ENCODE results near the gene GLI3.

GLI3 gene

DNA sequence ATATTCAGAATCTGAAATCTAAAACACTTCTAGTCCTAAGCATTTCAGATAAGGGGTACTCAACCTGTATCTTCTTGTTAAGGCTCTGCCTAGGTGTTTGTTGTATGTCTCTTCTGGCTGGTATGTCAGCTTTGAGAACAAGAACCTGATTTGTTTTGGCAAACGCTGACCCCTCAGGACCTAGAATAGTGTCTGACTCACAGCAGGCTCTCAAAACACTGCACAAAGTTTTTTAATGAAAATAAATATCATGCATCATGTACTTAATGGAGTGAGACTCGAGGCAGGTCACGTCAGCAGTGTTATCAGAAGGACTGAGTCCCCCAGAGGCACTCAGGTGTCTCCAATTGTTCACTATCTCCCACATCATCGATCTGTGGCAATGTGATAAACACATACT, 99.1 kb downstream of the GLI3 start:
- no peak for DNase-seq

DNA sequence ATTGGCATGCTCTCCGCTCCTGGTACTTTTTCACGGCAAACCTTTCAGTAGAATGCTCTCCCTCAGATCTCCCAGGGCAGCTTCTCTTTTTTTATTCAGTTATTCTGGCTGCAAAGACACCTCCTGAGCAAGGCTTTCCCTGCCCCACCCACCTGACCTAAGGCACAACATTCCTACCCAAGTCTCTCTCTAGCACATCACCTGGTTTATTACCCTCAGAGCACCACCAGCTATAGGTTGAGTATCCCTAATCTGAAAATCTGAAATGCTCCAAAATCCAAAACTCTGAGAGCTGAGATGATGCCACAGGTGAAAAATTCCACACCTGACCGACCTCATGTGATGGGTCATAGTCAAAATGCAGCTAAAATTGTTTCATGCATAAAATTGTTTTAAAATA, 99.6 kb downstream of the GLI3 start:
- Histone ChIP-seq H2AFZ (ENCODE audit: low read depth, low read length) (no peak overlapping the region), H3K9me3 (ENCODE audit: insufficient read depth, low read length, severe bottlenecking) (no peaks in the 10 kb centered on the region), H3K27ac (ENCODE audit: low read length) (no peak overlapping the region), H3K9ac (ENCODE audit: low read depth, low read length) (no peak overlapping the region), H3K4me2 (ENCODE audit: insufficient read depth, low read length) (no peak overlapping the region), H3K36me3 (ENCODE audit: insufficient read depth, low read length) (peaks cover 13% of the 10 kb centered on the region; the same call in 1 of the 2 replicates), H3K79me2 (ENCODE audit: insufficient read depth, low read length) (peaks cover 3% of the 10 kb centered on the region; the same call in 1 of the 2 replicates), H3K4me3 (ENCODE audit: low read depth in 1 of 2, low read length in 2 of 2) (no peak overlapping the region), H3K27me3 (ENCODE audit: insufficient read depth, low read length, poor library complexity) (no peaks in the 10 kb centered on the region), H3K4me1 (ENCODE audit: insufficient read depth, low read length) (no peaks in the 10 kb centered on the region), H4K20me1 (ENCODE audit: insufficient read depth, low read length) (peaks cover 15% of the 10 kb centered on the region)
- DNase-seq (no peak), ATAC-seq (ENCODE audit: insufficient read depth, low read depth) (no peak)
- TF ChIP-seq, protein P1, sequence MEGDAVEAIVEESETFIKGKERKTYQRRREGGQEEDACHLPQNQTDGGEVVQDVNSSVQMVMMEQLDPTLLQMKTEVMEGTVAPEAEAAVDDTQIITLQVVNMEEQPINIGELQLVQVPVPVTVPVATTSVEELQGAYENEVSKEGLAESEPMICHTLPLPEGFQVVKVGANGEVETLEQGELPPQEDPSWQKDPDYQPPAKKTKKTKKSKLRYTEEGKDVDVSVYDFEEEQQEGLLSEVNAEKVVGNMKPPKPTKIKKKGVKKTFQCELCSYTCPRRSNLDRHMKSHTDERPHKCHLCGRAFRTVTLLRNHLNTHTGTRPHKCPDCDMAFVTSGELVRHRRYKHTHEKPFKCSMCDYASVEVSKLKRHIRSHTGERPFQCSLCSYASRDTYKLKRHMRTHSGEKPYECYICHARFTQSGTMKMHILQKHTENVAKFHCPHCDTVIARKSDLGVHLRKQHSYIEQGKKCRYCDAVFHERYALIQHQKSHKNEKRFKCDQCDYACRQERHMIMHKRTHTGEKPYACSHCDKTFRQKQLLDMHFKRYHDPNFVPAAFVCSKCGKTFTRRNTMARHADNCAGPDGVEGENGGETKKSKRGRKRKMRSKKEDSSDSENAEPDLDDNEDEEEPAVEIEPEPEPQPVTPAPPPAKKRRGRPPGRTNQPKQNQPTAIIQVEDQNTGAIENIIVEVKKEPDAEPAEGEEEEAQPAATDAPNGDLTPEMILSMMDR (IDR thresholded peaks at IDR 0.05; ENCODE audit: borderline replicate concordance, extremely low read depth, low read length, poor library complexity, severe bottlenecking) = no peak
- no peak for TF ChIP-seq EZH2 (IDR thresholded peaks at IDR 0.05; ENCODE audit: borderline replicate concordance, low read depth, low read length, severe bottlenecking)

More for the DNA sequence above, 99.1 kb downstream of the GLI3 start:
- peaks cover 3% of the 10 kb centered on the region; the same call in 1 of the 2 replicates for H3K79me2 ChIP-seq (ENCODE audit: insufficient read depth, low read length)
- TF ChIP-seq, protein P1 (IDR thresholded peaks at IDR 0.05; ENCODE audit: borderline replicate concordance, extremely low read depth, low read length, poor library complexity, severe bottlenecking) = no peak
- no peak for TF ChIP-seq EZH2 (IDR thresholded peaks at IDR 0.05; ENCODE audit: borderline replicate concordance, low read depth, low read length, severe bottlenecking)
- no peak overlapping the region for H3K4me3 ChIP-seq (ENCODE audit: low read depth in 1 of 2, low read length in 2 of 2)
- no peak overlapping the region for H2AFZ ChIP-seq (ENCODE audit: low read depth, low read length)
- H3K4me2 ChIP-seq (ENCODE audit: insufficient read depth, low read length) = no peak overlapping the region
- H3K27me3 ChIP-seq (ENCODE audit: insufficient read depth, low read length, poor library complexity) = no peaks in the 10 kb centered on the region
- no peak overlapping the region for H3K27ac ChIP-seq (ENCODE audit: low read length)
- peaks cover 13% of the 10 kb centered on the region; the same call in 1 of the 2 replicates for H3K36me3 ChIP-seq (ENCODE audit: insufficient read depth, low read length)
- H3K9me3 ChIP-seq (ENCODE audit: insufficient read depth, low read length, severe bottlenecking) = no peaks in the 10 kb centered on the region
- peaks cover 15% of the 10 kb centered on the region for H4K20me1 ChIP-seq (ENCODE audit: insufficient read depth, low read length)
- H3K9ac ChIP-seq (ENCODE audit: low read depth, low read length) = no peak overlapping the region
- H3K4me1 ChIP-seq (ENCODE audit: insufficient read depth, low read length) = no peaks in the 10 kb centered on the region
- ATAC-seq (ENCODE audit: insufficient read depth, low read depth) = no peak

DNA sequence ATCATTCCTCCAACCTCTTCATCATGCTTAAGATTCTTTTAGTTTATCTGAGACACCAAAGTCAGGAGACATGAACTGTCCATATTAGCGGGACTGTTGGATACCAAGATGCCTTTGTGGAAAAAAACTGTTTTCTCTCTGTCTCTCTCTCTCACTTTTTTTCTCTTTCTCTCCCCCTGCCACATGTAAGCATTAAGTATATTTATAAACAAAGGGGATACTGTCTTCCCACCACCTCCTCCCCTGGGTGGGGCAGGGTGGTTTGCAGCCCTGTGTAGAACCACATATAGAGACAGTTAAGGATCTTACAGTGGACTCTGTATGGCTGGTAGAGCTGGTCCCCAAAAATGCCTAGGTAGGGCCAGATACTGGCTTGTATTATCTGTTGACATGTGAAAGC, 101.3 kb downstream of the GLI3 start:
- H3K27me3 ChIP-seq (ENCODE audit: insufficient read depth, low read length, poor library complexity) = no peaks in the 10 kb centered on the region
- H3K27ac ChIP-seq (ENCODE audit: low read length) = no peak overlapping the region
- no peaks in the 10 kb centered on the region for H3K9me3 ChIP-seq (ENCODE audit: insufficient read depth, low read length, severe bottlenecking)
- peaks cover 3% of the 10 kb centered on the region; the same call in 1 of the 2 replicates for H3K79me2 ChIP-seq (ENCODE audit: insufficient read depth, low read length)
- no peak overlapping the region for H3K9ac ChIP-seq (ENCODE audit: low read depth, low read length)
- no peaks in the 10 kb centered on the region for H3K4me1 ChIP-seq (ENCODE audit: insufficient read depth, low read length)
- peaks cover 6% of the 10 kb centered on the region; the same call in 1 of the 2 replicates for H3K36me3 ChIP-seq (ENCODE audit: insufficient read depth, low read length)
- no peak for DNase-seq
- no peak for ATAC-seq (ENCODE audit: insufficient read depth, low read depth)
- TF ChIP-seq, protein P1 (IDR thresholded peaks at IDR 0.05; ENCODE audit: borderline replicate concordance, extremely low read depth, low read length, poor library complexity, severe bottlenecking) = no peak
- no peak for TF ChIP-seq EZH2 (IDR thresholded peaks at IDR 0.05; ENCODE audit: borderline replicate concordance, low read depth, low read length, severe bottlenecking)
- H2AFZ ChIP-seq (ENCODE audit: low read depth, low read length) = no peak overlapping the region
- peaks cover 15% of the 10 kb centered on the region for H4K20me1 ChIP-seq (ENCODE audit: insufficient read depth, low read length)
- no peak overlapping the region for H3K4me2 ChIP-seq (ENCODE audit: insufficient read depth, low read length)
- no peak overlapping the region for H3K4me3 ChIP-seq (ENCODE audit: low read depth in 1 of 2, low read length in 2 of 2)

All from DND-41 (cell line).